ENCODE data around the gene LCNL1.

GRCh38 chr9:136937186-136938001, 45.4 kb upstream of the LCNL1 start:
- TF ChIP-seq CTCF (IDR thresholded peaks at IDR 0.05; ENCODE audit: low read depth, low read length, poor library complexity, severe bottlenecking) = no peak
- TF ChIP-seq EZH2phosphoT487 (IDR thresholded peaks at IDR 0.05; ENCODE audit: borderline replicate concordance, low read length) = no peak

Measured in DOHH2 (cell line).